ENCODE data around the gene FBLN1. TPM values are rescaled to one million over a fixed set of nuclear protein-coding genes. Genes with fewer than 3 reads are reported as not detected.

FBLN1 gene
- total and polyA plus RNA-seq, 2 of the 13 experiments (the other 11 are each of a cell fraction or from before 2014, with no cell fraction given) = 37.3 to 103 TPM

DNA sequence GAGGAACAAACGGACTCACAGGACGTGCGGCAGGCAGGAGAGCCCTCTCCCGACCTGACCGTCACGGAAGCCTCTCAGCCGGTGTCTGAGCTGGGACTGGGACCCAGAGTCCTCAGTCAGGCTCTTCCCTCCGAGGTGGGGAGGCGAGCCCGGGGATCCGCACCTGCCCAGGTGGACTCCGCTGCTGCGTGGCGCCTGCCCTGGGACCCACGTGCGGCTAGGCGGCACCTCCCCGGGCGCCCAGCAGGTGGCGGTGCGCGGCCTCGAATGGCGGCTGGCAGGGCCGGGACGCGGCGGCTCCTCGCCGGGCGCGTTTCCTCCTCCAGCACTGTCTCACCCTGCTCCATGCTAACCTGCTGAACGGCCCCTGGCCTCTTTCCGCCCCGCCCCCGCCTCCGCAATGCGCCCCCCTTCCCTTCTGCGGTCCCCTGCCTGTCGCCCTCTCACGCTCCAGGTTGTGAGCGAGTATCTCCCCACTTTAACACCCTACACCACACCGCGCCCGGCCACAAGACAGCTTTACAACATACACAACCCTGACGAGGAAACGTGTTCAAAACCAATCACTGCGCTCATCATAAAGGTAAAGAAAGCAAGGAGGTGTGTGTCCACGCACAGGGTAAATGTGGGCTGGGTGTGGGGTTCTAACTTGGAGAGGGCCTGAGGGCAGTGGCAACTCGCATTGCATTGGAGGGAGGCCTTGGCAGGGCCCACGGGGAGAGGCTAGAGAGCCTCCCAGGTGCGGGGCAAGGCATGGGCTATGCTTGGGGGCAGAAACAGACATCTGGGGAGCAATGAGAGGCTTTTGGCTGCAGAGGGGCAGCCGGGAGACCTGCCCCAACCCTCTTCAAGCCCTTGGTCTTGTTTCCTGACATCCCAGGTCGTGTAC lies 143.1 kb downstream of the FBLN1 start (continued):
- TF ChIP-seq, protein P1, sequence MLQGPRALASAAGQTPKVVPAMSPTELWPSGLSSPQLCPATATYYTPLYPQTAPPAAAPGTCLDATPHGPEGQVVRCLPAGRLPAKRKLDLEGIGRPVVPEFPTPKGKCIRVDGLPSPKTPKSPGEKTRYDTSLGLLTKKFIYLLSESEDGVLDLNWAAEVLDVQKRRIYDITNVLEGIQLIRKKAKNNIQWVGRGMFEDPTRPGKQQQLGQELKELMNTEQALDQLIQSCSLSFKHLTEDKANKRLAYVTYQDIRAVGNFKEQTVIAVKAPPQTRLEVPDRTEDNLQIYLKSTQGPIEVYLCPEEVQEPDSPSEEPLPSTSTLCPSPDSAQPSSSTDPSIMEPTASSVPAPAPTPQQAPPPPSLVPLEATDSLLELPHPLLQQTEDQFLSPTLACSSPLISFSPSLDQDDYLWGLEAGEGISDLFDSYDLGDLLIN (CRISPR knock-in tag; IDR thresholded peaks at IDR 0.05; ENCODE audit: borderline replicate concordance) = 0 out of 2 replicates have a peak, but pooled peaks have one; percentile 8
- TF ChIP-seq, protein P2, sequence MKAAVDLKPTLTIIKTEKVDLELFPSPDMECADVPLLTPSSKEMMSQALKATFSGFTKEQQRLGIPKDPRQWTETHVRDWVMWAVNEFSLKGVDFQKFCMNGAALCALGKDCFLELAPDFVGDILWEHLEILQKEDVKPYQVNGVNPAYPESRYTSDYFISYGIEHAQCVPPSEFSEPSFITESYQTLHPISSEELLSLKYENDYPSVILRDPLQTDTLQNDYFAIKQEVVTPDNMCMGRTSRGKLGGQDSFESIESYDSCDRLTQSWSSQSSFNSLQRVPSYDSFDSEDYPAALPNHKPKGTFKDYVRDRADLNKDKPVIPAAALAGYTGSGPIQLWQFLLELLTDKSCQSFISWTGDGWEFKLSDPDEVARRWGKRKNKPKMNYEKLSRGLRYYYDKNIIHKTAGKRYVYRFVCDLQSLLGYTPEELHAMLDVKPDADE (CRISPR knock-in tag; IDR thresholded peaks at IDR 0.05) = 0 out of 2 replicates have a peak, but pooled peaks have one; percentile 67
- TF ChIP-seq, protein P3, sequence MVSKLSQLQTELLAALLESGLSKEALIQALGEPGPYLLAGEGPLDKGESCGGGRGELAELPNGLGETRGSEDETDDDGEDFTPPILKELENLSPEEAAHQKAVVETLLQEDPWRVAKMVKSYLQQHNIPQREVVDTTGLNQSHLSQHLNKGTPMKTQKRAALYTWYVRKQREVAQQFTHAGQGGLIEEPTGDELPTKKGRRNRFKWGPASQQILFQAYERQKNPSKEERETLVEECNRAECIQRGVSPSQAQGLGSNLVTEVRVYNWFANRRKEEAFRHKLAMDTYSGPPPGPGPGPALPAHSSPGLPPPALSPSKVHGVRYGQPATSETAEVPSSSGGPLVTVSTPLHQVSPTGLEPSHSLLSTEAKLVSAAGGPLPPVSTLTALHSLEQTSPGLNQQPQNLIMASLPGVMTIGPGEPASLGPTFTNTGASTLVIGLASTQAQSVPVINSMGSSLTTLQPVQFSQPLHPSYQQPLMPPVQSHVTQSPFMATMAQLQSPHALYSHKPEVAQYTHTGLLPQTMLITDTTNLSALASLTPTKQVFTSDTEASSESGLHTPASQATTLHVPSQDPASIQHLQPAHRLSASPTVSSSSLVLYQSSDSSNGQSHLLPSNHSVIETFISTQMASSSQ (IDR thresholded peaks at IDR 0.05; ENCODE audit: low read depth) = no peak
- TF ChIP-seq, protein P3 (CRISPR knock-in tag; IDR thresholded peaks at IDR 0.05; ENCODE audit: borderline replicate concordance) = 0 out of 2 replicates have a peak, but pooled peaks have one; percentile 29
- TF ChIP-seq TCF7 (IDR thresholded peaks at IDR 0.05; ENCODE audit: low read depth) = no peak

All from HepG2 (cell line).